ENCODE data around the gene DEPDC4. TPM values are rescaled to one million over a fixed set of nuclear protein-coding genes. Genes with fewer than 3 reads are reported as not detected.

Gene DEPDC4
- total RNA-seq: 1.2 and 6.9 TPM in 2 replicates

GRCh38 chr12:100266835-100267602, at the start of gene DEPDC4, which contains the start of gene SCYL2:
Gene DEPDC4, minus strand, starts transcription at chr12:100267079. Its CDS starts 3 bp downstream, at chr12:100267076.
Gene SCYL2, plus strand, starts transcription at chr12:100267177. Its CDS starts 15,794 bp downstream, at chr12:100282971.

GRCh38 chr12:100200463-100201181, 66.3 kb downstream of the DEPDC4 start, which contains the start of gene ACTR6:
Gene ACTR6, plus strand, starts transcription at chr12:100200815. Its CDS starts 37 bp downstream, at chr12:100200852.

Other genes with a start within 250 kb of the DEPDC4 start
- gene BLTP3B, start 124.2 kb downstream of the DEPDC4 start, total RNA-seq: 16.3 and 19.1 TPM in 2 replicates
- gene ACTR6, start 66.3 kb downstream of the DEPDC4 start, total RNA-seq: 19.9 and 37.4 TPM in 2 replicates
- 23.3 and 28.2 TPM in 2 replicates for gene SCYL2, start 98 bp upstream of the DEPDC4 start, total RNA-seq
- gene SLC17A8, start 90.0 kb upstream of the DEPDC4 start, total RNA-seq: not detected in 2 replicates
- gene NR1H4, start 206.8 kb upstream of the DEPDC4 start, total RNA-seq: 0.26 TPM in 1 of 2 replicates, not detected in the other

All from epithelial cell of alveolus of lung (primary cell).